HG03060 (cell line): ENCODE data around the gene GHR.
"Not testable (repeated sequence)": the region's sequence is repeated elsewhere in the genome, so short reads cannot be mapped to it uniquely, and the experiment has no call there.

ENCODE experiments used
- ATAC-seq: cut with Tn5 transposase; IDR thresholded peaks from one replicate; pipeline ENCODE4 v1.9.1; 2021; ENCODE audit warnings: low read depth, moderate number of reproducible peaks; ENCODE audit not compliant: unreplicated experiment

GHR gene

GRCh38 chr5:42636946-42637345, 213.7 kb downstream of the GHR start:
- ATAC-seq: no peak

GRCh38 chr5:42638972-42639371, 215.7 kb downstream of the GHR start:
- no peak for ATAC-seq

- no peak for ATAC-seq
Observed at GRCh38 chr5:42640835-42641234, 217.6 kb downstream of the GHR start.

DNA sequence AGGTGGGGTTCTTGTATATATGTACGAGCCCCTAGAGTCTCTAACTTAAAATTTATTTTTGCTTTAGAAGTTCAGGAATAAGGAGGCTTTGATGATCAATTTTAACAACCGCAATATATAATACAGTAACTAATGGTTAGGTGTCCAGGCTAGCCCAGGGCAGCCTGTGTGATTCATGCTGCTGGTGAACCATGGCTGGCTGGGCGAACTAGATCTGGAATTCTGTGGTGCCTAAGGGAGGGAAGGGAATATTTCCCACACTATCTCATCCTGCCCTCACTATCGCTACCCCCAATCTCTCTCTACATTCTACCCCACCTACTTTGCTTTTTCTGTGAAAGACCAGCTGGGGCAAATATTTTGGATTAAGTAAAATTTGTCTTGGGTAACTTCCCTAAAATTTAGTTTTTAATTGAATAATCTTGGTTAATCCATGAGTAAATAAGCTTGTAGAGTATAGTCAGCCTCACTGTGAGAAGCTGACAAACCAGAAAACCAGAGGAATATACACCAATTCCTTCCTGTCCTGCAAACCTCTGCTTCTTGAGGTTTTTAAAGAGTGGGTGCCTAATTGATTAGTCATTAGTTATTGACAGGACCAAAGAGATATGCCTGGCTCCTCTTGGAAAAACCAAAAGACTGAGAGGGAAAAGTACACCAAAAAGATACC, 218.2 kb downstream of the GHR start:
- ATAC-seq: no peak

DNA sequence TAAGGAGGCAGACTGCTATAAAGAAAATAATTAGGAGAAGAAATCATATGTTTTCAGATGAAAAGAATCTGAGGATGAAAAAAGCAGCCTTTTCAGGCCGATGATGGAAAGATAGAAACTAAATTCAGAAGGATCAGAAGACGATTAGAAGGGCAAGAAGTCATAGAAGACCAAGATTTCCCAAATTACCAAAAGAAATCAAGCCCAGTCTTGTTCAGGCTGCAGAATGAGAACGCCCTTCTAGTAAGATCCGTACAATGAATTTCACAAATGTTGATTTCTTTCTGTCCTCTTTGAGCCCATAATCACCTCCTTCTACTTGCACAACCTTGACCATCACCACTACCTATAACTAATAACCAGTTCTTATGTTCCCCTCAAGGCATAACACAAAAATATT, 218.8 kb downstream of the GHR start:
- ATAC-seq: no peak

DNA sequence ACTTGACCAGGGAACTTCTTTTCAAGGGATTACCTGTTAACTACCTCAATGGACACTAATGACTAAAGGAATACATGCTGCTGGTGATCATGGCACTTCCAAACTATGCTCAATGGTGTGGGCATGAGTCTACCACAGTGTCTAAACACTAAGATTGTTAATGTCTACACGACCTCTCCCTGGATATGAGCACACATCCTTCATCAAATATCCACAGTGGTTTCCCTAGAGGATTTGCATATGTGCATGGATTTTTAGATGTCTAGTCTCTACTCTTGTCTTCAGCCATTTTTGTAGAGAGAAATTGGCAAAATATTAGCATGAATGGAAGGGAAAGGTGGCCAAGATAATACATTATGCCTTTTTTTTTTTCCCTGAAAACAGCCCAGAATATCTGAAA, 220.1 kb downstream of the GHR start:
- ATAC-seq: no peak

DNA sequence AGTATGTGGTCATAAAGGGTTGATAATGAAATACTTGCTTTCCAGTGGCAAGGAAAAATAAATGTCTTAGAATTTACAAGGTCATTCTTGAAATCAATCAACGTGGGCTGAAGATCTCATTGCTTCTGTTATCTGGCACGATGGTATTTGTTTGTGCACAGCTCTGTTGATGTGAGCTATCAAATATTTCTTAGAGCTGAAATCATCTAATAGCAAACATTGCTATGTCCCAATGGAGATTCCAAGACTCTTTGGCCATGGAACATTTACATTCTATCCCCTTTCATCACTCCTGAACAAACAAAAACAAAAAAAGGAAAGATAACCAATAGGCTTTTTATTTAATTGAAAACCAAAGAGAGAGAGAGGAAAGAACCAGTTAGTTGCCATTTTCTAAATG, 221.9 kb downstream of the GHR start:
- no peak for ATAC-seq

DNA sequence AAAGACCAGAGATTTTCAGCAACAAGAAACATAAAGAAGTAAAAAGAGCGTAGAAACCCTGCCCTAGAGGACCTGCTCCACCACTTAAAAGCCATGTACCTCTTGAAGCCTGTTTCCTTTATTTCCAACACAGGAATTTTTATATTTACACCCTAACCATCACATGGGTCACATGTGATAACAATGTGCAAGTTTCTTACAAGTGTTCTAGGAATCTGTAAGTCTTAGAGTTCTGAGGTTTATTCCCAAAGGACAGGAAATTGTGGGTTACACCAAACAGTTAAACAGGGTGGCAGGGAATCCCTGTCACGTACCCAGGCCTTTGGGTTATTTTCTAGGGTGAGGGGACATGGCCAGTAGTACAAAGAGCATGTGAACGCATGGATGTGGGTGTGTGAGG, 224.8 kb downstream of the GHR start:
- ATAC-seq: no peak

DNA sequence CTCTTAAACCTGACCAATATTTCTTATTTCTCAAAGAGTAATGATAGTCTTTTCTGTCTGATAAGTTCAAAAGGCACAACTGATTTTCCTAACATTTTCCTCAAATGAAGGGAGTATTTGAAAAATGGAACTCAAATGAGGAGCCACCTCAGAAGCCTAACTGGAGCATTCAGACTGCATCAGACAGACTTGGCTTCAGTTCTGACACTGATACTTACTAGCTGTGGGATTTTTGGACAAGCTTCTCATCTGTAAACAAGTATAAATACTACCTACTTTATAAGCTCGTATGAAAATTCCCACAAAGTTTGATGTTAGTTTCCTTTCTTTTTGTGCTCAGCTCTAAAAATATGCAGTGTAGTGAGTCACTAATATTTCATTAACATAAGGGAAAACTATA, 225.7 kb downstream of the GHR start:
- no peak for ATAC-seq

DNA sequence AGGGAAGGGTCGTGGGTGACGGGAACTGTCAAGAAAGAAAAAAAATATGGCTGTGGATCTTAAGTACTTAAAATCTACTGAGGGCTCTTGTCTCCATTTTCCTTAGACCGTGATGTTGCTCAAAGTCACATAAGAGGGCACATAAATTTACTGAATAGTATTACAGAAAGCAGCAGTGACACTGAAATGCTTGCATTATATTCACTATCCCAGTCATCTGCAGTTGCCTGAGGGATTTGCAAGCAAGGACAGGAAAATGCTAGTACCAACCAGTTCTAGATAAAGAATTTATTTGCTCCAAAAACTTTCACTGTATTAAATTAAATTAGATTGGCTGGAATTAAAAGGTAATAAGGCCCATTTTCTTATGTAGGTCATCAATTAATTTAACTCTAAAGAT, 226.8 kb downstream of the GHR start:
- ATAC-seq: no peak

DNA sequence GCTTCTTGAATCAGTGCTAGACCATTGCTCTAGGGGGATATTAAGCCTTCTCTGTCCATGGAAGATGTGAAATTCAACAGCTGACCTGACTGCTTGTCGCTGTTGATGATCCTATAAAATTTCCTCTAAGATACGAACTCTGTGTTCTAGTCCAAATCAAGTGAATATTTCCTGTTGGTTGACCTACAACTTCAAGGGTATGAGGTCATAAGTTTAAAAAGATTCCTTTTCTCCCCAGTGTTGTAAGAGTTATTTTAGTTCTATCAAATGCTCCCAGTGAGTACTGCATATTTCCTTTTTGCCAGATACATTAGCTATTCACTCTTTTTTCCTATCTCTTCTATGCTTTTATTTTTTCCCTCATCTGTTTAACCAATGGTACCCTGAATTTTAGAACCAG, 230.5 kb downstream of the GHR start:
- ATAC-seq: no peak

DNA sequence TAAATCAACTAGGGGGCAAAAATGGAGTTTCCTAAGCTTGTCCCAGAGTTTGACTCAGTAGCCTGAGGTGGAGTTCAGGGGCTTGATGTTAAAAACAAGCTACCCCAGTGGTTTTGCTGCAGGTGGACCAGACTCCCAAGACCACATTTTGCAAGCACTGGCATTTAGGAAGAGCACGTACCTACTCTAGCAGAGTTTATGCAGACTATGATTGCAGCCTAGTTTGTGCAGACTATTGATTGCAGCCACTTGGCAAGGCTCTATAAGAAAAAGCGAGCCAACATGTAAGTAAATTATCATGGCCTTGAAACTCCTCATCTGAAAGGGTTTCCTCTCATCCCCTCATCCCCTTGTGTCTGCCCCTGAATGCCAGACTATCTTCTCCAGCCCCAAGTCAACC, 231.4 kb downstream of the GHR start:
- ATAC-seq: no peak

GRCh38 chr5:42655982-42656650, 232.9 kb downstream of the GHR start:
- no peak for ATAC-seq

DNA sequence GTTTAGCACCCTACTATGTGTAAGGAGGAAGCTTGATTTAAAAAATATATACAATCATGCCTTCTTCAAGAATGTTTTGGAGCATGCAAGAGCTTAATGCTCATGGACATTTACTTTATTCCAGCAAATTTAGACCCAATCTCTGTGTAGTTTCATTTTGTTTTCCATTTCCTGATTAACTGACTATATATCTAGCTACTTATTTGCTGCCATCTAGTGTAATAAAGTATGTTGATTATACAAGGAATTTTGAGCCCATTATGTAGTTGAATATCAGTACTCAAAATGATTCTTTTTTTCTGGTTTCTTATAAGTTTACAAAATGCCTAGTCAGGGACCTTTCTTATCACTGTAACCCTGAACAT, 233.4 kb downstream of the GHR start:
- no peak for ATAC-seq

DNA sequence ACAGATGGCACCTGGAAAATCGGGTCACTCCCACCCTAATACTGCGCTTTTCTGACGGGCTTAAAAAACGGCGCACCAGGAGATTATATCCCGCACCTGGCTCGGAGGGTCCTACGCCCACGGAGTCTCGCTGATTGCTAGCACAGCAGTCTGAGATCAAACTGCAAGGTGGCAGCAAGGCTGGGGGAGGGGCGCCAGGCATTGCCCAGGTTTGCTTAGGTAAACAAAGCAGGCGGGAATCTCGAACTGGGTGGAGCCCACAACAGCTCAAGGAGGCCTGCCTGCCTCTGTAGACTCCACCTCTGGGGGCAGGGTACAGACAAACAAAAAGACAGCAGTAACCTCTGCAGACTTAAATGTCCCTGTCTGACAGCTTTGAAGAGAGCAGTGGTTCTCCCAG, 236.6 kb downstream of the GHR start:
- not testable (repeated sequence) for ATAC-seq

GRCh38 chr5:42665857-42666256, 242.6 kb downstream of the GHR start:
- ATAC-seq: no peak

DNA sequence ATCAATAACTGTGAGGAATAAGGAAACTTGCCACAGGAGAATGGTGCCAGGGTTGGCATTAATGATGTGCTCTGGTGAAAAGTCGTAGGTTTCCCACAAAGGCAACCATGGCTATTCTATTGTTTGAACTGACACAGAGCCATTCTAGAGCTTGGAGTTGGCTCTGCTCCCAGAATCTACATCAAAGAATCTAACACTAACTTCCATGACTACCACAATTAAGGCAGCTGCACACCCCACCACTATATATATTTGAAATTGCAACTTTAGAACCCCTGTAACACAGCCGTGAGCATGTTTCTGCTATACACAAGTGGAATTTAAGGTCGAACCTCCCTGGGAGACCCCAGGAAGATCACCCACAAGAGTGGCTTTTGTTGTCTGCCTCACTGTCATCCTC, 243.6 kb downstream of the GHR start:
- ATAC-seq: no peak

- ATAC-seq: no peak
Observed at GRCh38 chr5:42668254-42668653, 245.0 kb downstream of the GHR start.

DNA sequence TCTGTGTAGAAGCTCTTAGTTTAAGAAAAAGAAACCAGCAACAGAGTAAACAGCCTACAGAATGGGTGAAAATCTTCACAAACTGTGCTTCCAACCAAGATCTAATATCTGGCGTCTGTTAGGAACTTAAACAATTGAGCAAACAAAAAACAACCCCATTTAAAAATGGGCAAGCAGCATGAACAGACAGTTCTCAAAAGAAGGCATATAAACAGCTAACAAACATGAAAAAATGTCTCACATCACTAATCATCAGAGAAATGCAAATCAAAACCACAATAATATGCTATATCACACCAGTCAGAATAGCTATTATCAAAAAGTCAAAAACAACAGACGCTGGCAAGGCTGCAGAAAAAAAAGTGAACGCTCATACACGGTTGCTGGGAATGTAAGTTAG, 249.7 kb downstream of the GHR start:
- ATAC-seq: no peak

- ATAC-seq: no peak
Observed at GRCh38 chr5:42675602-42676001, 252.4 kb downstream of the GHR start.

DNA sequence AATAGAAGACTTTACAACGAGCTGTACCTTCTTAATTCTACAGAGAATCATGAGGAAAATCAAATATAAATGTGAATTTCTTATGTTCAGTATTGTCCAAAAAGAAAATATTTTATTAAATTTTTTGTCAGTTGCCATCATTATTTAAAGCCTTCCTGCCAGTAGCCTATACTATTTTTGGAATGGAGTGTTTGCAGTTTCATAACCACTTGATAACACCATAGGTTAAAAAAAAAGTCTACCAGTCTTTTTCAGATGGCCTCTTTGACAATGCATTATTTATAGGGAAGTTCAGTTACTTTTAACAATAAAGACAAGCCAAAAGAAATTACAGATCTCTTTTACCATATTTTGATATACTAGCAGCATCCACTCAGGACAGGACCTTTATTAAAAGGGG, 253.1 kb downstream of the GHR start:
- ATAC-seq: no peak

- no peak for ATAC-seq
Observed at GRCh38 chr5:42677156-42677842, 254.1 kb downstream of the GHR start.
